Measurements from ENCODE around the gene CNIH1.
"Not testable (repeated sequence)": the region's sequence is repeated elsewhere in the genome, so short reads cannot be mapped to it uniquely, and the experiment has no call there.

The CNIH1 gene

DNA sequence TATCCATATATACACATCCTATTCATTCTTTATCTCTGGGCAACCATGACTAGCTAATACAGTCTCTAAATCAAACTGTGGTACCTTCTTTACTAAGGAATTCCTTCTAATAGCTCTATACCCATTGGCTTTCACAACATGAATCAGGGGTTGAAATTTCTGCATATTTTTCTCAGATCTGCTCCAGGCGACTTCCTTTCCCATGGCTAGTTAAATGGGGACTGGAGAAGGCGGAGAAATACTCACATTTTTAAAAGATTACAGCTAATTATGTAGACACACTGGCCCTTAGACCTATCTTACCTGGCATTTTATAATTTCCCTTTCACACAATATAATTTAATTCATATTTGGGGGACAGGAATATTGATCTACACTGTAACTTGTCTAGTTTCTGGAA, 45.5 kb downstream of the CNIH1 start:
- Mint-ChIP-seq H3K4me1 (peaks cover 4 to 9% of the 10 kb centered on the region in 2 donors), H3K36me3 (no peaks in the 10 kb centered on the region), H3K27ac (no peak overlapping the region), H3K27me3 (peaks cover 0 to 4% of the 10 kb centered on the region in 2 donors), H3K9me3 (no peaks in the 10 kb centered on the region), H3K4me3 (no peak overlapping the region)
- ATAC-seq (replicated peaks) (no peak), DNase-seq (no peak)

DNA sequence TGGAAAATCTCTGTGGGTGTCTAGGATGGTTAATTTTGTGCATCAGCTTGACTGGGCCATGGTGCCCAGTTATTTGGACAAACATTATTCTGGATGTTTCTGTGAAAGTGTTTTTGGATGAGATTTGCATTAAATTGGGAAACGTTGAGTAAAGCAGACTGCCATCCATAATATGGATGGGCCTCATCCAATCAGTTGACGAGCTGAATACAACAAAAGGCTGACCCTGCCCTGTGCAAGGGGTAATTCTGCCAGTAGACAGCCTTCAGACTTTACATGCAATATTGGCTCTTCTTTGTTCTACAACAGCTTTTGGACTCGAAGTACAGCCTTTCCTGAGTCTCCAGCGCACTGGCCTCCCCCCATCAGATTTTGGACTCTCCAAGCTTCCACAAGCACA, 45.9 kb downstream of the CNIH1 start:
- Mint-ChIP-seq H3K4me1 (peaks cover 4 to 9% of the 10 kb centered on the region in 2 donors), H3K36me3 (no peaks in the 10 kb centered on the region), H3K27me3 (peaks cover 0 to 7% of the 10 kb centered on the region in 2 donors), H3K27ac (no peak overlapping the region), H3K9me3 (no peaks in the 10 kb centered on the region), H3K4me3 (no peak overlapping the region)
- ATAC-seq (replicated peaks) (no peak), DNase-seq (no peak)

DNA sequence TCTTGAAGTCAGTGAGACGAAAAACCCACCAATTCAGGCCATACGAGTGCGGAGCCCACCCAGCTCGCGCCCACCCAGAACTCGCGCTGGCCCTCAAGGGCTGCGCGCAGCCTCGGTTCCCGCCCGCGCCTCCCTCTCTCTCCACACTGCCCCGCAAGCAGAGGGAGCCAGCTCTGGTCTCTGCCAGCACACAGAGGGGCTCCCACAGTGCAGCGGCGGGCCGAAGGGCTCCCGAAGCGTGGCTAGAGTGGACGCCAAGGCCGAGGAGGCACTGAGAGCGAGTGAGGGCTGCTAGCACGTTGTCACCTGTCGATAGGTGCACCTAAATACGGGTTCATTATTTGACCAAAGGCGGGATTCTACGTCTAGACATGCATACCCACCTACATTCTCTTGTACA, 46.6 kb downstream of the CNIH1 start:
- no peak overlapping the region for H3K4me3 Mint-ChIP-seq
- peaks cover 4 to 9% of the 10 kb centered on the region in 2 donors for H3K4me1 Mint-ChIP-seq
- DNase-seq (no peak), ATAC-seq (replicated peaks) (no peak)
- no peaks in the 10 kb centered on the region for H3K36me3 Mint-ChIP-seq
- no peaks in the 10 kb centered on the region for H3K9me3 Mint-ChIP-seq
- peaks cover 0 to 7% of the 10 kb centered on the region in 2 donors for H3K27me3 Mint-ChIP-seq
- no peak overlapping the region for H3K27ac Mint-ChIP-seq

DNA sequence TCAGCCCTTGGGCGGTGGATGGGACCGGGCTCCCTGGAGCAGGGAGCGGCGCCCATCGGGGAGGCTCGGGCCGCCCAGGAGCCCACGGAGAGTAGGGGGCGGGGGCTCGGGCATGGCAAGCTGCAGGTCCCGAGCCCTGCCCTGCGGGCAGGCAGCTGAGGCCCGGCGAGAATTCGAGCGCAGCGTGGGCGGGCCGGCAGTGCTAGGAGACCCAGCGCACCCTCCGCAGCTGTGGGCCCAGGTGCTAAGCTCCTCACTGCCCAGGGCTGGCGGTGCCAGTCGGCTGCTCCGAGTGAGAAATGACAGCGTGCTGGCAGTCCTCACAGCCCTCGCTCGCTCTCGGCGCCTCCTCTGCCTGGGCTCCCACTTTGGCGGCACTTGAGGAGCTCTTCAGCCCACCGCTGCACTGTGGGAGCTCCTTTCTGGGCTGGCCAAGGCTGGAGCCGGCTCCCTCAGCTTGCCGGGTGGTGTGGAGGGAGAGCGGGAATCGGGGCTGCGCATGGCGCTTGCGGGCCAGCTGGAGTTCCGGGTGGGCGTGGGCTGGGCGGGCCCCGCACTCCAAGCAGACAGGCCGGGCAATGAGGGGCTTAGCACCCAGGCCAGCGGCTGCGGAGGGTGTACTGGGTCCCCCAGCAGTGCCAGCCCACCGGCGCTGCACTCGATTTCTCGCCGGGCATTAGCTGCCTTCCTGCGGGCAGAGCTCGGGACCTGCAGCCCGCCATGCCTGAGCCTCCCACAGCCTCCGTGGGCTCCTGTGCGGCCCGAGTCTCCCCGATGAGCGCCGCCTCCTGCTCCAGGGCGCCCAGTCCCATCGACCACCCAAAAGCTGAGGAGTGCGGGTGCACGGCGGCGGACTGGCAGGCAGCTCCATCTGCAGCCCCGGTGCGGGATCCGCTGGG, 47.9 kb downstream of the CNIH1 start:
- not testable (repeated sequence) for H3K36me3 Mint-ChIP-seq; DNase-seq; H3K4me3 Mint-ChIP-seq; H3K4me1 Mint-ChIP-seq; ATAC-seq (replicated peaks); H3K9me3 Mint-ChIP-seq; H3K27ac Mint-ChIP-seq
- peaks cover 0 to 14% of the 10 kb centered on the region in 2 donors for H3K27me3 Mint-ChIP-seq

DNA sequence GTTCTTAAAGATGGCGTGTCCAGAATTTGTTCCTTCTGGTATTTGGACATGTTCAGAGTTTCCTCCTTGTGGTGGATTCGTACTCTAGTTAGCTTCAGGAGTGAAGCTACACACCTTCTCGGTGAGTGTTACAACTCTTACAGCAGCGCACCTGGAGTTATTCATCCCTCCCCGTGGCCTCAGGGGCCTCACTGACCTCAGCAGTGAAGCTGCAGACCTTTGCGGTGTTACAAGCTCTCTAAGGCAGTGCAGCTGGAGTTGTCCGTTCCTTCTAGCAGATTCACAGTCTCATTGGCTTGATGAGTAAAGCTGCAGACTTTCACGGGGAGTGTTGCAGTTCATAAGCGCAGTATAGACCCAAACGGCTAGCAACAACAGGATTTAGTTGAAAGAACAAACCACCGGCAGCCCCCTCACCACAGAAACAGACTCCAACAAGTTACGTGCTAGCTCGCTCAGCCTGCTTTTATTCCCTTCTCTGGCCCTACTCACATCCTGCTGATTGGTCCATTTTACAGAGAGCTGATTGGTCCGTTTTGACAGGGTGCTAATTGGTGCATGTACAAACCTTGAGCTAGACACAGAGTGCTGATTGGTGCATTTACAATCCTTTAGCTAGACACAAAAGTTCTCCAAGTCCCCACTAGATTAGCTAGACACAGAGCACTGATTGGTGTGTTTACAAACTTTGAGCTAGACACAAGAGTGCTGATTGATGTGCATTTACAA, 48.9 kb downstream of the CNIH1 start:
- ATAC-seq (replicated peaks): no peak

DNA sequence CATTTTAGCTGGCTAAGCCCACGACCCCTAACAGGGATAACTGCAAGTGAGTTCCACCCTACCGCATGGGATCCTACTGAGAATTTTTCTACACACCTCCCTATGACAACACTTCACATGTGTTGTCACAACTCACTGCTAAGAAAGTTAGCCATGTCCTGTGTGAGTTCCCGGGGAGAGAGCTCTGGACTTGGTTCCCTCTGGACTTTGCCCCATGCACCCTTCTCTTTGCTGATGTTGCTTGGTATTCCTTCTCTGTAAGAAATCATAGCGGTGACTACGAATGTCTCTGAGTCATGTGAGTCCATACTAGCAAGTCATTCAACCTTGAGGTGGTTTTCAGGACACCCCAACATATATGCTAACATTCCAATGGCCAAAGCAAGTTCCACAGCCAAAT, 53.8 kb downstream of the CNIH1 start:
- no peak for ATAC-seq (replicated peaks)
- Mint-ChIP-seq H3K27ac (no peak overlapping the region), H3K4me3 (no peak overlapping the region)

More for the DNA sequence above, 48.9 kb downstream of the CNIH1 start:
- DNase-seq: no peak
- peaks cover 2 to 4% of the 10 kb centered on the region in 2 donors for H3K4me1 Mint-ChIP-seq
- H3K27ac Mint-ChIP-seq: no peak overlapping the region
- H3K27me3 Mint-ChIP-seq: peaks cover 4 to 22% of the 10 kb centered on the region in 2 donors
- H3K36me3 Mint-ChIP-seq: no peaks in the 10 kb centered on the region
- no peaks in the 10 kb centered on the region for H3K9me3 Mint-ChIP-seq
- H3K4me3 Mint-ChIP-seq: no peak overlapping the region

DNA sequence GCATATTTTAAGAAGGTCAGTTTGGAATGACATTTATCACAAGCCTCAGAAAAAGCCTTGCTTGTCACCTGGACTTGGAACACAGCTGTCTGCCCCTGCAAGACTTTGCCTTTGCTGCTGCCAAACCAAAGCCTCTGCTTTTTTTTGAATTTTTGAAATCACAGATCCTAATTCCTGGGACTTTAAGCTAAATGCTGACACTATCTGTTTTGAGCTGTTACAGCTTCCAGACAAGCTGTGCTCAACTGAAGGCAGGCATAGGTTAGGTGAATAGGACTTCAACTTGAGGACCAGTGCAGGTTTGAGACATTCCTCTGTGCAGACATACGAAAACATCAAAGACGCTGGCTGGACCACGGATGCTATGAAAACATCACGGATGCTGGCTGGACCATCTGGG, 55.6 kb downstream of the CNIH1 start:
- Mint-ChIP-seq H3K9me3 (peaks cover 0 to 3% of the 10 kb centered on the region in 2 donors), H3K27ac (no peak overlapping the region), H3K27me3 (peaks cover 4 to 22% of the 10 kb centered on the region in 2 donors), H3K4me3 (no peak overlapping the region), H3K4me1 (no peaks in the 10 kb centered on the region), H3K36me3 (no peaks in the 10 kb centered on the region)
- no peak for DNase-seq
- no peak for ATAC-seq (replicated peaks)

More for the DNA sequence above, 53.8 kb downstream of the CNIH1 start:
- DNase-seq: no peak
- Mint-ChIP-seq H3K27me3 (peaks cover 4 to 27% of the 10 kb centered on the region in 2 donors), H3K9me3 (no peaks in the 10 kb centered on the region), H3K36me3 (no peaks in the 10 kb centered on the region), H3K4me1 (no peaks in the 10 kb centered on the region)

DNA sequence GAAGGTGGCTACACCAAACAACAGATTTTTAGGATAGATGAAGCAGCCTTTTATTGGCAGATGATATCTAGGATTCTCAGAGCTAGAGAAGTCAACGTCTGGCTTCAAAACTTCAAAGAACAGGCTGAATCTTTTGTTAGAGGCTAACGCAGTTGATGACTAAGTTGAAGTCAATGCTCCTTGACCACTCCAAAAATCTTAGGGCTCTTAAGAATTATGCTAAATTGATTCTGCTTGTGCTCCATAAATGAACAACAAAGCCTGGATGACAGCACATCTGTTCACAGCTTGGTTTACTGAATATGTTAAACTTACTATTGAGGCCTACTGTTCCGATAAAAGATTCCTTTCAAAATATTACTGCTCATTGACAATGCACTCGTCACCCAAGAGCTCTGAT, 57.3 kb downstream of the CNIH1 start:
- DNase-seq (no peak), ATAC-seq (replicated peaks) (no peak)
- H3K36me3 Mint-ChIP-seq: no peaks in the 10 kb centered on the region
- peaks cover 0 to 3% of the 10 kb centered on the region in 2 donors for H3K9me3 Mint-ChIP-seq
- no peak overlapping the region for H3K4me3 Mint-ChIP-seq
- no peak overlapping the region for H3K27ac Mint-ChIP-seq
- H3K4me1 Mint-ChIP-seq: peaks cover 6% of the 10 kb centered on the region in 2 donors
- peaks cover 10 to 17% of the 10 kb centered on the region in 2 donors for H3K27me3 Mint-ChIP-seq

DNA sequence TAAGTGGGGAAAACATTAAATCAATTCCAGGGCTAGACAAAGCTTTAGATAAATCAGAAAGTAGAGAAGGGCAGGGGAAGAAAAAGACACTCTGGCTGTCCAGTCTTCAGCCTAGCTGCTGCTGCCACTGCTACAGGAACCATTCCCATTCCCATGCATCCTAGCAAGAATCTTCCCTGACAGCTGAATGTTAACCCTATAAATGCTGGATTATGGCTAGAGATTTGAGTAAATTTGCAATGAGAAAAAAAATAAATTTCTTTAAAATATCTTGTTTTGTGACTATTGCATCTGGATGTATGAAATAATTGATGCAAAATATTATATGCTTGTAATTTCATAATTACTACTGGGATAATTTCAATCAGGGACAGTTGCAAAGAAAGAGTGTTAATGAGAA, 59.4 kb downstream of the CNIH1 start:
- Mint-ChIP-seq H3K36me3 (no peaks in the 10 kb centered on the region), H3K4me3 (no peak overlapping the region), H3K4me1 (peaks cover 10 to 20% of the 10 kb centered on the region in 2 donors), H3K27ac (no peak overlapping the region), H3K9me3 (peaks cover 0 to 3% of the 10 kb centered on the region in 2 donors), H3K27me3 (peaks cover 9 to 14% of the 10 kb centered on the region in 2 donors)
- DNase-seq (no peak), ATAC-seq (replicated peaks) (no peak)

DNA sequence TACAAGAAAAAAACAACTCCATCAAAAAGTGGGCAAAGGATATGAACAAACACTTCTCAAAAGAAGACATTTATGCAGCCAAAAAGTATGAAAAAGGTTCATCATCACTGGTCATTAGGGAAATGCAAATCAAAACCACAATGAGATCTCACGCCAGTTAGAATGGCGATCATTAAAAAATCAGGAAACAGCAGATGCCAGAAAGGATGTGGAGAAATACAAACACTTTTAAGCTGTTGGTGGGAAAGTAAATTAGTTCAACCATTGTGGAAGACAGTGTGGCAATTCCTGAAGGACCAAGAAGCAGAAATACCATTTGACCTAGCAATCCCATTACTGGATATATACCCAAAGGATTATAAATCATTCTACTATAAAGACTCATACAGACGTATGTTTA, 60.6 kb downstream of the CNIH1 start:
- Mint-ChIP-seq H3K27me3 (peaks cover 8 to 14% of the 10 kb centered on the region in 2 donors), H3K4me1 (peaks cover 10 to 20% of the 10 kb centered on the region in 2 donors)
- not testable (repeated sequence) for H3K36me3 Mint-ChIP-seq; H3K9me3 Mint-ChIP-seq; ATAC-seq (replicated peaks); H3K27ac Mint-ChIP-seq; DNase-seq; H3K4me3 Mint-ChIP-seq

DNA sequence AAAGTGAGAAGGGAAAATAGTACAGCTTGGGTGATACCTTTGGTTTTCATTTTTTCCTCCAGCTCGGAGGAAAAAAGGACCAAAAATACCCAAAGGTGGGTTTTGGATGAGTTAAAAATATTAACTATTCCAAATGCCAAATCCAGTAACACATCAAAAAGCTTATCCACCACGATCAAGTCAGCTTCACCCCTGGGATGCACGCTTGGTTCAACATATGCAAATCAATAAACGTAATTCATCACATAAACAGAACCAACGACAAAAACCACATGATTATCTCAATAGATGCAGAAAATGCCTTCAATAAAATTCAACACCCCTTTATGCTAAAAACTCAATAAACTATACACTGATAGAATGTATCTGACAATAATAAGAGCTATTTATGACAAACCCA, 62.3 kb downstream of the CNIH1 start:
- H3K9me3 Mint-ChIP-seq; DNase-seq; H3K27ac Mint-ChIP-seq; ATAC-seq (replicated peaks); H3K36me3 Mint-ChIP-seq; H3K4me3 Mint-ChIP-seq: not testable (repeated sequence)
- H3K27me3 Mint-ChIP-seq: peaks cover 8 to 14% of the 10 kb centered on the region in 2 donors
- peaks cover 10 to 20% of the 10 kb centered on the region in 2 donors for H3K4me1 Mint-ChIP-seq

DNA sequence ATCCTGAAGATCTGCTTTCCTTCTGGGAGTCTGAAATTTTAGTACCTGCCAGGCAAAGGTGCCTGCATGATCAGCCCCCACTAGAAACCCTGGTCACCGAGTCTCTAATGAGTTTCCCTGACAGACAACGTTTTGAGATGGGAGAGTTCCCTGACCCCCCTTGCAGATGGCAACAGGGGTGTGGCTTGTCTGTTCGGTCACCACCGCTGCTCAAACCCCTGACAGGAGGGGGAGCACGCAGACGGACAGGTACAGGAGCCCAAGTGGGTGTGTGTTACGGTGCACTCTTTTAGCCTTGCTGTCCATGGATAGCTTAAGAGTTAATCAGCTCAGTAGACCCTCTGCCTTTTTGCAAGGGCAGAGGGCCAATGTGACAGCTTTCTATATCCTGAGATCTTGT, 63.7 kb downstream of the CNIH1 start:
- Mint-ChIP-seq H3K36me3 (no peaks in the 10 kb centered on the region), H3K4me1 (peaks cover 10 to 20% of the 10 kb centered on the region in 2 donors), H3K27ac (no peak overlapping the region), H3K27me3 (peaks cover 8 to 14% of the 10 kb centered on the region in 2 donors), H3K9me3 (peaks cover 0 to 3% of the 10 kb centered on the region in 2 donors), H3K4me3 (no peak overlapping the region)
- ATAC-seq (replicated peaks): no peak
- DNase-seq: no peak

DNA sequence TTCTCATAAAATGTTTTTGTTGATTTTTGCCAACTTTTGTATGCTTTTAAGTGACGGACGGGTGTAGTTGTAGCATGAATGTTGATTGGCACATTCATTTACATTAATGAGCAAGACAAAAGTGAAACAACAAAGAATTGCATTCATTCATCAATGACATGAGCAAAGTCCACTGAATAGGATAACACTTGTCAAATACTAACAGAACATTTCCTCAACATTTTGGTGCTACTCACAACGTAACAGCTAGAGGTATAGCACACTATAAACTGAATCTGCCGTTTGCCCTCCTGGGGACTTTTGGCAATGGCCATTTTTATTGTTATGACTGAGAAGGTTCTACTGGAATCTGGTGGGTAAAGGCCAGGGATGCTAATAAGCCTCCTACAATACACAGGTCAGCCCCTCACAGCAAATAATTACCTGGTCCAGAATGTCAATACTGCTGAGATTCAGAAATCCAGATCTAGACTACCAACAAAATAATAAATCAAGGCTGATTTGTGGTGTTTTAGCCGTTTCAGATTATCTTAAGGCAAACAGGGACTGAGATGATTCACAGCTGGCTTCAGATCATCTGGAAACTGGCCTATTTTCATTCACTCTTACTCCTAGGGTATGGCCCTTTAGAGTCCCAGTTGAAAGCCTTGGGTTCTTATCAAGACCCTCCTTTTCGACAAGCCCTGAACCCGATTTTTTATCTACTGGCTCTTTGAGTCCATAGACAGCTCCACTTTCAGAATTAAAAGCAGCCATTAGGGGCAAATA, 66.9 kb downstream of the CNIH1 start:
- DNase-seq: no peak
- peaks cover 8 to 10% of the 10 kb centered on the region in 2 donors for H3K27me3 Mint-ChIP-seq
- no peak overlapping the region for H3K27ac Mint-ChIP-seq
- peak in 1 of 2 donors; percentile 36 for ATAC-seq (replicated peaks)
- no peaks in the 10 kb centered on the region for H3K36me3 Mint-ChIP-seq
- no peak overlapping the region for H3K4me3 Mint-ChIP-seq
- H3K9me3 Mint-ChIP-seq: no peaks in the 10 kb centered on the region
- H3K4me1 Mint-ChIP-seq: peaks cover 7 to 18% of the 10 kb centered on the region in 2 donors
